ENCODE data around the gene CC2D2A. TPM values are rescaled to one million over a fixed set of nuclear protein-coding genes. Genes with fewer than 3 reads are reported as not detected.

Gene CC2D2A
- total RNA-seq, 1 experiment from 2014 or later, result 29.7 TPM

GRCh38 chr4:15541941-15542340 is 72.3 kb downstream of the CC2D2A start:
- H3K27ac ChIP-seq (ENCODE audit: low read depth, low read length, poor library complexity, severe bottlenecking), result no peak overlapping the region
- ChIA-PET POLR2A (ENCODE audit: low non-redundant PET) (no interaction called here), CTCF (no interaction called here)
- no peaks in the 10 kb centered on the region for H3K4me1 ChIP-seq (ENCODE audit: insufficient read depth, low read length, poor library complexity, severe bottlenecking)
- no peaks in the 10 kb centered on the region for H3K9me3 ChIP-seq (ENCODE audit: low read depth, low read length, poor library complexity, severe bottlenecking)
- BruUV-seq (replicated peaks), result no TSS peak
- DNase-seq (ENCODE audit: low spot score), result no peak
- no peak overlapping the region for H3K4me3 ChIP-seq (ENCODE audit: low read depth, low read length, poor library complexity, severe bottlenecking)
- TF ChIP-seq CTCF (conservative IDR thresholded peaks at IDR 0.05; ENCODE audit: low read depth, low read length), result no peak
- TF ChIP-seq EZH2 (IDR thresholded peaks at IDR 0.05; ENCODE audit: borderline replicate concordance, low read depth, low read length, poor library complexity, severe bottlenecking), result no peak
- no peaks in the 10 kb centered on the region for H3K27me3 ChIP-seq (replicated peaks; ENCODE audit: insufficient read depth, low read depth, low read length, poor library complexity)
- H3K36me3 ChIP-seq (ENCODE audit: insufficient read depth, low read length, poor library complexity, severe bottlenecking), result peaks cover 9% of the 10 kb centered on the region
- intact Hi-C loops (cut with micrococcal nuclease; ENCODE audit: unreplicated experiment), result no loop called here

GRCh38 chr4:15542760-15543159 is 73.1 kb downstream of the CC2D2A start:
- no peaks in the 10 kb centered on the region for H3K27me3 ChIP-seq (replicated peaks; ENCODE audit: insufficient read depth, low read depth, low read length, poor library complexity)
- no peaks in the 10 kb centered on the region for H3K9me3 ChIP-seq (ENCODE audit: low read depth, low read length, poor library complexity, severe bottlenecking)
- no peak for DNase-seq (ENCODE audit: low spot score)
- BruUV-seq (replicated peaks), result no TSS peak
- peaks cover 7% of the 10 kb centered on the region for H3K36me3 ChIP-seq (ENCODE audit: insufficient read depth, low read length, poor library complexity, severe bottlenecking)
- ChIA-PET CTCF (no interaction called here), POLR2A (ENCODE audit: low non-redundant PET) (no interaction called here)
- TF ChIP-seq EZH2 (IDR thresholded peaks at IDR 0.05; ENCODE audit: borderline replicate concordance, low read depth, low read length, poor library complexity, severe bottlenecking) (no peak), CTCF (conservative IDR thresholded peaks at IDR 0.05; ENCODE audit: low read depth, low read length) (no peak)
- intact Hi-C loops (cut with micrococcal nuclease; ENCODE audit: unreplicated experiment), result no loop called here
- no peak overlapping the region for H3K27ac ChIP-seq (ENCODE audit: low read depth, low read length, poor library complexity, severe bottlenecking)
- H3K4me1 ChIP-seq (ENCODE audit: insufficient read depth, low read length, poor library complexity, severe bottlenecking), result no peaks in the 10 kb centered on the region
- no peak overlapping the region for H3K4me3 ChIP-seq (ENCODE audit: low read depth, low read length, poor library complexity, severe bottlenecking)

GRCh38 chr4:15543537-15544247 is 74.0 kb downstream of the CC2D2A start:
- Histone ChIP-seq H3K9me3 (ENCODE audit: low read depth, low read length, poor library complexity, severe bottlenecking) (no peaks in the 10 kb centered on the region), H3K4me3 (ENCODE audit: low read depth, low read length, poor library complexity, severe bottlenecking) (no peak overlapping the region), H3K27ac (ENCODE audit: low read depth, low read length, poor library complexity, severe bottlenecking) (no peak overlapping the region), H3K27me3 (replicated peaks; ENCODE audit: insufficient read depth, low read depth, low read length, poor library complexity) (no peaks in the 10 kb centered on the region), H3K36me3 (ENCODE audit: insufficient read depth, low read length, poor library complexity, severe bottlenecking) (no peaks in the 10 kb centered on the region), H3K4me1 (ENCODE audit: insufficient read depth, low read length, poor library complexity, severe bottlenecking) (no peaks in the 10 kb centered on the region)
- no peak for DNase-seq (ENCODE audit: low spot score)
- no TSS peak for BruUV-seq (replicated peaks)
- intact Hi-C loops (cut with micrococcal nuclease; ENCODE audit: unreplicated experiment), result no loop called here
- no peak for TF ChIP-seq CTCF (conservative IDR thresholded peaks at IDR 0.05; ENCODE audit: low read depth, low read length)
- no peak for TF ChIP-seq EZH2 (IDR thresholded peaks at IDR 0.05; ENCODE audit: borderline replicate concordance, low read depth, low read length, poor library complexity, severe bottlenecking)
- ChIA-PET CTCF (no interaction called here), POLR2A (ENCODE audit: low non-redundant PET) (no interaction called here)
